CD4-positive, alpha-beta T cell treated with Interleukin-6 for 4 hours (primary cell): ENCODE data around the gene ADAMTS2.
A peak's percentile ranks its signal among the peaks of the same experiment; 100 is the strongest.

Experiments
- DNase-seq: peaks from one replicate; pipeline ENCODE4 v3.0.0-alpha.2; 2020; ENCODE audit warnings: mixed read lengths

Gene ADAMTS2

DNA sequence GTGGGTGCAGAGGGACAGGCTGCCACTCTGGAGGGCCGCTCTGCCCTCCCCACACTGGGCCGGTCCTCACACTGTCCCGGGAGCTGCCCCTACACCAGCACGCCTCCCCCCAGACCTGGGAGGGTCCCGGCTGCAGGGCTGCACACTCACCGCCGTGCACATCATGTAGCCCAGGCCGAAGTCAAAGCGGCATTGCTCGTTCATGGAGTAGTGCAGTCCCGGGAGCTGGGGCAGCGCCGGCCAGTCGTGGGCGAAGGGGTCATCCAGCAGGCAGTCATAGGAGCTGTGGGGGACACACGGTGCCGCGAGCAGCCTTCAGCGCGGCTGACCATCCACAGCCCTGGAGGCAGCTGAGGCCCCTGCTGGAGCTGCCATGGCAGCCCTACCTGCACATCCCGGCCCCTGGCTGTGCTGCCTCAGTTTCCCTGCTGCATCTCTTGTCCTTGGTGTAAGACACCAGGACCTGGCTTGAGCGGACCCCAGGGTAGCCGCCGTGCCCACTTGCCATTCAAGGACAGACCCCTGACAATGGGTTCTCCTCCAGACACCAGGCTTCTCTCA lies 191.8 kb downstream of the ADAMTS2 start:
- no peak for DNase-seq

DNA sequence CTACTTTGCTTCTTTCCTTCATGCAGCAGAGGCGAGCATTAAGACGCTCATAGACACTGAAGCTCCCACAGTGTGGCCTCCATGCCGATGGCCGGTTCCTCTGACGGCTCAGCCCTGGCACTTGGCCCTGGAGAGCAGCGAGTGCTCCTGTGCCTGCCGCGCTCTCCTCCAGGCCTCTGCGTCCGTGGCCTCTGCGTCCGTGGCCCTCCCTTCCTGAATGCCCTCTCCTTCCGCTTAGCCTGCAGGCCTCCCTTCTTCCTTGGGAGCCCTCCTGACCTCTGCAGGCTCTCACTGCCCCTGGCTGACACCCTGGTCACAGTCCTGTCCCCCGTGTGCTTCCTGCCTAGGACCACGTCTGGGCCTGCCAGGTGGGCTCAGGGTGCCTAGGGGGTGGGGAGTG lies 192.3 kb downstream of the ADAMTS2 start:
- DNase-seq, result no peak

DNA sequence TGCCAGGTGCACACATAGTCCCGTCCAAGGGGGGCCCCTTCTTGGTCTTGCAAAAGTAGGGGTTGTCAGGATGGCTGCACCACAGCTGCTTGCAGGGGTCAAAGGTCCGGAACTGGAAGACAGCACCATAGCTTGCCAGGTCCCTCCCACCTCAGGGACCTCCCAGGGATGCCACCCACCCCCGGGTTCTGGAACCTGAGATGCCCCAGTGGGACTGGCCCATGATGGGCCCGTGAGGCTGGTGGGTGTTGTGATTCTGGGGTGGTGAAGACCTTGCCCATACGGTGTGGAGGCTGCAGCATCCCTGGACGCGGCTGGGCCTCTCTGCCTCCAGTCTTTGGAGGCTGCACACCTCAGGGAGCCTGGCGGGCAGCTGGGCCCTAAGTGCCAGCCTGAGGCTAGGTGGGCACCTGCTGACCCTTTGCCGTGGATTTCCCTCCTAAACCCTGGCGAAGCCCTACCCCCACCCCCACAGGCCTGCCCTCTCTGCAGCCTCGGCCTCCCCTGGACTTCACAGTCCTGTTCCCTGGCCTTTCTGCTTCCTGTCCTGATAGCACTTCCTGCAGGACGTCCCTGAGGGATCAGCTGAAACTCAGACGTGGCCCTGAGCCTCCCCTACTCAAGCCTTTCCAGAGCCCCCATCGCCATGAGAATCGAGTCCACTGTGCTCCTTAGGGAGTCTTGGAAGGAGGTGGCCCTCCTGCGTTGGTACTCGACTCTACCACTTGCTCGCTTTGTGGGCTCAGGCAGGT lies 192.9 kb downstream of the ADAMTS2 start:
- DNase-seq, result no peak

DNA sequence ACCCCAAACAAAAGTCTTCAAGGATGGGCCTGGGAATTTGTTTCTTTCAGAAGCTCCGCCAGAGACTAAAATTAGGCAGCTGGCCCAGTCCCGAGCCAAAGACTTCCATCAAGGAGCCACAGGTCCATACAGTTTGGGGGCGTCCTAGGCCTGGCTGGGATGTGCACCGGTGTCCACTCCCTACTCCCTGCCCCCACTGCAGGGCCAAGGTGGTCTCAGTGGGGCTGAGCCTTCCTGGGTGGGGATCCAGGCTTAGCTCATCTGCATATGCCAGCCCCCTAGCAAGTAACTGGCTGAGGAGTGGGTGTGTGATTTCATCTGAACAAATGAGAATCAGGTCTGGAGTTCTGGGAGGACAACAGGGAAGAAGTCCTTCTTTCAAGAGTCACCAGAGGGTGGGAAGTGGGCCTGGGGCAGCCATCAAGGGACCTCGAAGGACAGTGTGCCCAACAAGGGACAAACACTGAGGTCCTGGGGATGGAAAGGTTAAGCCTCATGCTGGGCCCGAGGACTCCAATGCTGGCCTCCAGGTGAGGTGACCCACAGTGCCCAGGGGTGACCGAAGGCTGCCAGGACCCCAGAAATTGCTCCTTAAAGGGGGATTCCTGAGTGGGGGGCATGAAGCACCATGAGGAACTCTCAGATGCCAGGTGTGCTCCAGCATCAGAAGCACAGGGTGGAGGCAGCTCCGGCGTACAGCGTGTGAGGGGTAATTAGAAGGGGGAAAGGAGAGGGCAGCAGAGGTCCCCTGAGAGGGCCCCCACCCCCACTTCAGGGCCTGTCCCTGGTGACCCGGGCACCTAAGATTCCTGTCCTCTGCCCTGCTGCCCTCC lies 193.8 kb downstream of the ADAMTS2 start:
- DNase-seq, result no peak

DNA sequence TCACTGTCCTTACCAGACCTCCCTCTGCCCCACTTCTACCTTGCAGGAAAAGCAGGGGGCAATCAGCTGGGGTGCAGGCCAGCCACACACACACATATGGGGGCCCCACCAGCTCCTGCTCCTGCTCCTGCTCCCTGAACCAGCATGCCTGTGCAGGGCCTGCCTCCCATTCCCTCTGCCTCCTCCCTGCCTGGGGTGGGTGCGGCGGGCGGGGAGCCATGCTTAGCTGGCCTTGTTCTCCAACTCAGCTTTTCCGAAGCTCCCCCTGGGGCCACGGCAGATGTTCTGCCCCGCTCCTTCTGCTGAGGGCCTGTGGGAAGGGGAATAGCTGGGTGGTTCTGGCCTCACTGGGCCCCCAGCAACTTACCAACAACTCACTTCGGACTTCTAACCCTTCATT lies 195.2 kb downstream of the ADAMTS2 start:
- no peak for DNase-seq

DNA sequence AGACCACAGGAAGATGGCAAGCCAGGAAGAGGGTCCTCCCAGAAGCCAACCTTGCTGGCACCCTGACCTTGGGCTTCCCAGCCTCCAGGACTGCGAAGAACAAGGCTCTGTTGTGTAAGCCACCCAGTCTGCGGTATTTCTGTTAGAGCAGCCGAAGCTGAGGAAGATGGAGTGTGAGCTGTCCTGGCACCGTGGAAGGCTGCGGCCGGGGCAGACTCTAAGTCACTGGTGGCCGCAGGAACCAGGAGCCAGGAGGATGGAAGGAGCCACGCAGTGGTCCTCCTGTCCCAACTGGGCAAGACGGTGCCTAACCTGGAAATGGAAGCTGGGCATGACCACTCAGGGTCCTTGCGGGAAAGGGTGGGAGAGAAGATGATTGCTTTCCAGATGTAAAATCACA lies 196.0 kb downstream of the ADAMTS2 start:
- DNase-seq, result no peak

DNA sequence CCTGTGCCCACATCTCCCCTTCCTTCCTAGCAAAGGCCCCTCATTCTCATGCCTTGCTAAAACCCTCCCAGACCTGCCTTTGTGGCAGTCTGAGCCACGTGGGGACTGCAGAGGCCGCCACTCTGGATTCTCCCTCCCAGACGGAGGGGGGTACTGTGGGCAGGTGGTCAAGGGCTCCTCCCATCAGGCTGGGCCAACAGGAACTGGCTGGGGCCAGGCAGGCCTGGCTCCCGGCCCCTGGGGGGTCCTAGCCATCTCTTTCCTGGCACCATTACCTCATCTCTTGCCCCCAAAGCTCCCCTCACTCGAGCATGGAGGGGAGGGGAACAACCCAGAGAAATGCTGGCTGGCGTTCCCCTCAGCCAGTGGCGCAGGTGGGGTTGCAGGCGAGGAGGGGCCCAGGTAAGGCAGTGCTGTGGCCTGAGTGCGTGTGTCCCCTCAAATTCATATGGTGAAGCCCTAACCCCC lies 196.5 kb downstream of the ADAMTS2 start:
- DNase-seq, result no peak

DNA sequence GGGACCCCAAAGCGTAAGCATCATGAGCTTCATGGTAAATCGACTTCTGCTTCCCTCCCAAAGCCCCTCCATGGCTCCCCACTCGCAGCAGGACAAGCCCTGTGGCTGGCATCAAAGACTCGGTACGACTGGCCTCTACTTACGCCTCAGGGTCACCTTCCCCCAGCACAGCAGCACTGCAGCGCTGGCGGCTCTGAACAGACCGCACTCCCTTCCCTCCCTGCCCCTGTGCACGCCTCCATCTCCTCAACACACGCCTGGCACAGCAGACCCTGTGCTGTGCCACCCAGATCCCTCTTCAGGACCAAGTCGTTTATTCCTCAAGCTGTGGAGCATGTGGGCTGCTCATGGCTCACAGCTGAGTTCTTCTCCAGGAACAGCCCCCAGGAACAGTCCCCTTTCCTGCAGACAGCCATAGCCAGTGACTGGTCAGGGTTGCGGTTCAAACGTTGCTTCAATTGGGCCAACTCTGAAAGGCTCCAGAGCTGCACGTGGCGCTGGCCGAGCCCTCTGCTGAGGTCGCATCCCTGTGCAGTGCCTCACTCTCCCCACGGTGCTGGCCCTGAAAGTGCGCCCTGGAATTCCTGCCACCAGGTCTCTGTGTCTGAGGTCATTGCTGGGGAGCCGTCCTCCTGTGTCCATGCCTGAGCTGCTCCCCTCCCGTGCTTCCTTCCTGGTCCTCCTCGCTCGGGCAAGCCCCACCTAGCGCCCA lies 197.1 kb downstream of the ADAMTS2 start:
- DNase-seq, result no peak

DNA sequence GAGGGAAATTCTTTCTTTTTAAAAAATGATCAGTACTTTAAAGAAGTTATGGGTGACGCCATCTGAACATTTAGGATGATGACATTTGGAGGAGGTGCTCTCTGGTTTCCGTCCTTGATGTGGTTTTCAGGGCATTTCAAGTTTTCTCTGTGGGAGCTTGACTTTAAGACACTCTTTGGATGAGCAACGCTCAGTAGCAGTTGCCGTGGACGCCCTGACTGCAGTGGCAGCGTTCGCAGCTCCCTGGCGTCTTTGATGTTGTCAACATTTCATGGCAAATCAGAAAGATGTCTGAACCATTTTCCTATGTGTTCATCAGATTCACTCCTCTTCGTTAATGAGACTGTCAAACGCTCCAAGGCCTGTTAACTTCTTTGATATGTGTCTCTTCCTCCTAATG lies 199.0 kb downstream of the ADAMTS2 start:
- peak; percentile 12 for DNase-seq

DNA sequence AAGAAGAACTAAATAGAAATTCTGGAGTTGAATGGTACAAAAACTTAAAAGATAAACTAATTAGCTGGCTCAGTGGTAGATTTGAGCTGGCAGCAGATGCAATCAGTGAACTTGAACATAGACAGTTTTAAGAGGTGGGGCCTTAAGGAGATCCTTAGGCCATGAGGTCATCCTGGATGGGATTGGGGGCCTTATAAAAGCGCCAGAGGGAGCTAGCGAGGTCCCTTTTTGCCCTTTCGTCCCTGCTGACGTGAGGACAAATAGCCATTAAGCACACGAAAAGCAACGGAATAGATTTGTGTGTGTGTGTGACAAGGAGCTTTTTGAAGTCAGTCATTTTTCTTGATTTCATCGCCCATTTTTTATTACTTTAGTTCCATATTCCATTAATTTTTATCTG lies 201.8 kb downstream of the ADAMTS2 start:
- no peak for DNase-seq

DNA sequence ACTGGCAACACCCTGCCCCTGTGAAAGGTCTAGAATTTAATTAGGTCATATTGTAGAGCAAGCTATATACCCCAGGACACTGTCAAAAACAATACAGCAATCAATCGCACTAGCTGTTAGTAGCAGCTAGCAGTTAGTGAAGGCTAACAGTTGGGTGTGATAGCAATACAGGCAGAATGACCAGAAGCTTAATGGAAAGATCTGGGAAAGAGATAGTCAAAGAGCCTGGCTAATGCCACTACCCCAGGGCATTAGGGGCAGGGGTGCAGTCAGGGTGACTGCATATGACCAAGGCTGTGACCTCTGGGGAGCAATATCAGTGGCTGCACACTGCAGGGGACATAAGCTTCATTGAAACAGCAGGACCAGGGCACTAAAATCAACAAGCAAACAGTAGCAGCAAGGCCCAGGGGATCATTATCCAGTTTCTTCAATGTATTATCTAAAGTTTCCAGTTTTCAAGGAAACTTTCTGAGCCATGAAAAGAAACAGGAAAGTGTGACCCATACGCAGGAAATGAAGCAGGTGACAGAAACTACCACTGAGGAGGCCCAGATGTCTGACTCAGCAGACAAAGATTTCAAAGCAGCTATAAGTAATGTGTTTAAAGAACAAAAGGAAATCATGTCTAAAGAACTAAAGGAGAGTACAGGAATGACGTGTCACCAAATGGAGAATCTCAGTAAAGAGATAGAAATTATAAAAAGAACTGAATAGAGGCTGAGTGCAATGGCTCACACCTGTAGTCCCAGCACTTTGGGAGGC lies 202.6 kb downstream of the ADAMTS2 start:
- no peak for DNase-seq

DNA sequence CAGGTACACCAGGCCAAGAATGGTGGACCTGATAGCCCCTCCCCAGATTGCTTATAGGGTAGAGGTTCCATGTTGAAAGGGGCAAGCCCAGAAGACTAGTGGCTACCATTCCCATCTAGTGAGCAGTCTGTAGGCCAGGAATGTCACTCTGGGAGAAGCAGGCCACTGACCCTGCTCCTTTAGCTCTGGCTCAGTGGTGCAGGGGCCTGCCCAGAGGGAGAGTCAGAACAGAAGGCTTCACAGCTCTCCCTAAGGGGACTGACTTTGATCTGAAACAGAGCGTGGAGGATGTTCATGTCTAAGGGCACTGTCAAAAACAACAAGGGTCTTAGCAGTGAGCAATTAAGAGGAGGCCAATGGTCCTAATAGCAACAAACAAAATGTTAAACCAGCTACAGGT lies 203.4 kb downstream of the ADAMTS2 start:
- DNase-seq, result no peak

DNA sequence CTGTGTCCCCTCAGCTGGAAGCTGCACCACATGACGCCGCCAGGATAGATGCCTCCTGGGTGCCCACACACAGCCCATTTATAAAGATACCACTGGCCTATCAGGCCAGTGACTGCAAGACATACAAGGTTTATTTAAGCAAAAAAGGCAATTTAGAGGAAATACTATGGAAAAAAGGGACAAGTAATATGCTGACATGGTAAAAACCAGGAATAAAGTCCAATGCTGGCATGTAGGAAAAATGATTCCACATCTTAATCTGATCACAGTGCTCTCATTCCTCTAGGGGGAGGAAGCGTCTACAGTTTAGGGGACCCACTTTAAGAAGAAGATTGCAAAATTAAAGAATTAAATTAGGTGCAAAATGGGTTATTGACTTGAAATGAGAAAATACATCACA lies 205.0 kb downstream of the ADAMTS2 start:
- DNase-seq, result no peak

DNA sequence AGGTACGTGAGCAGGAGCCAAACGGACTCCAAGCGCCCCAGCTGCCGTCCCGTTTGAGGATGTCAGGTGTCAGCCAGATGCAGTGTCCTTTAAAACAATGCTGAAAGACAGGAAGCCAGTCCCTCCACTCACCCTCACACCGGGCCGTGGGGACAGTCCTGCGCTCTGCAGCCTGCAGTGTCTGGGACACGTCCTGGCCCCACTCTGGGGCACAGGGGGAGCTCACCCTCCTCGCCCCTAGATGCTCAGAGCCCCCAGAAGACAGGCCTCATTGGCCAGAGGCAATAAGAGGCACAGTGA lies 205.4 kb downstream of the ADAMTS2 start:
- DNase-seq, result no peak

DNA sequence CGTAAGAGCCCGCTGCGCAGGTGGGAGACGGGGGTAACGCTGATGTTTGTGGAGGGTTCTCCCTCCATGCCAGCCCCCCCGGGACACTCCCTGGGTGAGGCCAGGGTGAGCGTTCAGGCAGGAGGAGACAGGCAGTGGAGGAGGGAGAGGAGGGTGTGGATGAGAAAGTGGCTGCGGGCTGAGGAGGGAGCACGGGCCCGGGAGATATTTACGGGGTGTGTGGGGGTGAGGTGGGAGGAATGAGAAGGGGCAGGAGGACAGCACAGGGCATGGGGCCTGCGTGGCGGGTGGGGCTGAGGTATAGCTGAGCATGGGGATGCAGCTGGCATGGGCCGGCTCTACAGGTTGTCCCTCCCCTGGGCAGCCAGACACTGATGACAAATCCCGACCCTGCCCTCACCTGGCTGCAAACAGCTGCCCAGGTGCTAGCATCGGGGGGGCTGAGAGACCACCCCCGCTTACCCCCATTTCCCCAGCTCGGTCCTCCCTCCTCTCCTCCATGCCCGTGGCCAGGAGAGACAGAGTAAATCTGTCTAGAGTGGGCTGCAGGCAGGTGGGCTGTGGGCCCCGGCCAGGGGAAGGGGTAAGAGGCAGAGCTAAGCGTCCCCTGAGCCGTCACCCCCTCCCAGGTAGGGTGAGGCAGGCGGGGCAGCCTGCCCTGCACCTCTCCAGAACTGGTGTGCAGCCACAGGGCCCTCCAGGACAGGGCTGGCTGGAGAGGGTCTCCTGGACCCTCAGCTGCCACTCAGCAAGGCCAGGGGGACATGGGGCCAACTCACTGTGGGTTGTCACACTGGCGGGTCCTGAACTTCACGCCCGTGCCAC lies 205.9 kb downstream of the ADAMTS2 start:
- no peak for DNase-seq

DNA sequence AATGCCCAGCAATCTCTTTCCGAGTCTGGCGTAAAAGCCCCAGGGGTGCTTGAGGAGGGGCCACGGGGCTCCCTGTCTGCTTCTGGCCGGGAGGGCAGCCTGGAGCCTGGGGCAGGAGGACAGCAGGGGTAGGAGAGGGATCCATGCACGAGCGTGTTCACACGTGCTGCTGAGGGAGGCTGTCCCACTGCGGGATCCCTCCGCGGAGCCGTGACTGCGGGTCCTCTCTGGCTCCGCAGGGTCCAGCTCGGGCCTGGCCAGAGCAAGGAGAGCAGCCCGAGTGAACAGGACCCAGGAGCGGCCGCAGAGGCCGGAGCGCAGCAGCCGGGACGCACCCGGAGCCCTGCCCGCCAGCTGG lies 206.7 kb downstream of the ADAMTS2 start:
- DNase-seq, result no peak

DNA sequence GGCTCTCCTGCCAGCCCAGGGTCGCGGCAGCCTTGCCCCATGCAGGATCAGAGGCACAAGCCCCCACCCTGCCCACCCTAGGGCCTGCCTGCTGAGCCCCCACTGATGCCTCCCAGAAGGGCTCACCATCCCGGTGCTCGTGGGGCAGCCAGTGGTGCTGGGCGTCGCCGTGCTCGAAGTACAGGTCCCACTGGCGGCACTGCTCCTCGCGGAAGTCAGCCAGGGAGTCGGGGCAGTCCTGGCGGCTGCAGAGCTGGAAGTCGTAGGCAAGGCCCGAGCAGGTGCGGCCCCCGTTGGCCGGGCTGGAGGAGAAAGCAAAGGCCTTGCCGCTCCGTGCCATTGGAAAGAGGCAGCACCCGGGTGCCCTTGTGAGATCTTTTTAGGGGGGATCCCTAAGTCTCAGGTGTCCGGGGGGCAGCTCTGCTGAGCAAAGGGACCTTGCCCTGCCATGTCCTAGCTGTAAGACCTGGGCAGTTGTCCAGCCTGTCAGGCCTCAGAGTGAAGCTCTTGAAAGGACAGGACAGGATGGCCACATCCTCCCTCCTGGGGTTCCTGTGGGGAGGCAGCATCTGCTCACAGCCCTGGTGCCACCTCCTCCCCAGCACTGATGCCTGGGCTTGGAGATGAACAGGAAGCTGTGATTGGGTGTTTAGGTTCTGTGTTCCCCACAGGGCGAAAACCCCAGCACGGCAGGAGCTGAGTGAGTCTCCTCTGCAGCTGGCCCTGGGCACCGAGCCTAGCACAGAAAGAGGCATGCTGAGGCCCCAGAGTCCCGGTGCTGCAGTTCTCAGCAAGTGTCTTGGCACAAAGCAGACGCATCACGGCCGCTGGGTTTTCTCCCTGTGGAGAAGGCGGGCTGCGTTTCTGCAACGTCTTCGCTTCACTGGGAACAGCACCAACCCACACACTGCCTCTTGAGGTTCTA lies 207.4 kb downstream of the ADAMTS2 start:
- DNase-seq, result no peak

DNA sequence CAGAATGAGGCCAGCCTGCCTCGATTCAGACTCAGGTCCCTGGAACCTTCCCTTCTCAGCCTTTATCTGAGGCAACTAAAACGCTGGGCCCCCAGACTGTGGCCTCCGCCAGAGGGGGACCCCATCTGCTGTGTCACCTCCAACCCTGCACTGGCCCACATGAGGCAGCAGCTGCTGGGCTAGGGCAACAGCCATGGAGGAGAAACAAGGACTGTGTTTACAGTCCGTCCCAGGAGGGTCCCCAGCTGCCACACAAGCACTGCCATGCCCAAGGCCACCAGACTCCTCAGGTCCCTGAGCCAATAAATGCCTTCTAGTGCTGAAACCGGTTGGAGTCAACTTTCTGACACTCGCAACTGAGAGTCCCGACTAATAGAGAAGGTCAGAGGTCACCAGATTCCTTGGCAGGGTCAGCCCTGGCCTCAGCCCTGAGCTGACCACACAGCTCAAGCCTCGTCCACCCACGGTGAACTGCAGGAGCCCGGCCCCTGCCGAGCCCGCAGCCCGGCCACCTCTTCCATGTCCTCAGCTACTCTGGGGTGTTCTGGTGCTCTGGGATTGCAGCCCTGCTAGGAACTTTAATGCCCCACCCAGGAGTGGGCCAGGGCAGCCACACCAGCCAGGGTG lies 208.1 kb downstream of the ADAMTS2 start:
- no peak for DNase-seq

DNA sequence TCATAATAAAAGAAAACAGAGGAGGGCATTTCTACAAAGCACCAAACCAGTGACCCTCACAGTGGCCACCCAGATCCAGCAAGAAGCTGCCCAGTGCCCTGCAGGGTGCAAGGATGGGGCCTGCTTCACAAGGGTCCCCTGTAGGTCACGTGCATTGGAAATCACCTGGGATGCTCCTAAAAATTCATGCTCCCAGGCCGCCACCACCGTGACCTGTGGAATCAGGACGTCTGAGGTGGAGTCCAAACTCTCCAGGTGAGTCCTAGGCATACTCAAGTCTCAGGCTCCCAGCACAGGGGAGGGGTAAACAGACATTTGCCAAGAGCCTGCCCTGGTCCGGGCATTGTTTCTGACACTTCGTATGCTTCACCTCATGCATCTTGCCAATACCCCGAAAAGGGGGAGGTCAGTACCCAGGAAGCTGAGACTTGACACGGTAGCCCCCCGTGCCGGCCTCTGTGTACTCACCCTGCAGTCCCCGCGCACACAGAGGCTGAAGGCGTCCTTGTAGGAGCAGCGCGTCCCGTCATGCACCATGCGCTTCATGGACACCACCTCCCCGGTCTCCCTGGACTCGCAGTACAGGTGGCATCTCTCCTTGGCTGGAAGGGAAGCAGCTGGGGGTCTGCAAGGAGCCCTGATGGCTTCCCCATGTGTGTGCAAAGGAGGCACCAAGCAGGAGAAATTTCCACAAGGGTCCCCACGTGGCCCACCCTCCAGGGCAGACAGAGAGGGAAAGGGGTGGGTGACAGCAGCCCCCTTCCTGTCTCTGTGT lies 209.6 kb downstream of the ADAMTS2 start:
- no peak for DNase-seq
